RWPE2 (cell line): ENCODE results near the gene FHIP2A.

Source experiments
- ATAC-seq: fragments of 200-7000 bp; cut with Tn5 transposase; 3 replicates; pipeline ENCODE4 v1.9.1; 2021; ENCODE audit warnings: low read depth
- DNase-seq: peaks from one replicate; pipeline ENCODE4 v3.0.0-alpha.2; 2020; ENCODE audit warnings: low spot score
- H3K27ac ChIP-seq: fragments of 450-650 bp; 2 replicates; pipeline ENCODE4 v1.5.1; 2017; ENCODE audit warnings: mild to moderate bottlenecking; ENCODE audit not compliant: poor library complexity, severe bottlenecking
- H3K27me3 ChIP-seq: fragments of 250-450 bp; sonication (Bioruptor Pico); 2 replicates; pipeline ENCODE4 v1.5.1; 2021; ENCODE audit warnings: mild to moderate bottlenecking, moderate library complexity; ENCODE audit not compliant: insufficient read depth, poor library complexity, severe bottlenecking
- H3K36me3 ChIP-seq: fragments of 250-450 bp; sonication (Bioruptor Pico); 2 replicates; pipeline ENCODE4 v1.5.1; 2020; ENCODE audit warnings: low read depth, mild to moderate bottlenecking, moderate library complexity
- H3K4me1 ChIP-seq: fragments of 250-450 bp; sonication (Bioruptor Pico); 2 replicates; pipeline ENCODE4 v1.5.1; 2021; ENCODE audit warnings: mild to moderate bottlenecking, moderate library complexity; ENCODE audit not compliant: insufficient read depth, poor library complexity, severe bottlenecking
- H3K4me3 ChIP-seq: fragments of 250-450 bp; sonication (Bioruptor Pico); 2 replicates; pipeline ENCODE4 v1.5.1; 2021; ENCODE audit warnings: mild to moderate bottlenecking, moderate library complexity; ENCODE audit not compliant: severe bottlenecking
- H3K9me3 ChIP-seq: fragments of 250-450 bp; sonication (Bioruptor Pico); 2 replicates; pipeline ENCODE4 v1.5.1; 2021; ENCODE audit warnings: mild to moderate bottlenecking, moderate library complexity; ENCODE audit not compliant: severe bottlenecking
- CTCF ChIP-seq: fragments of 450-650 bp; IDR thresholded peaks from one replicate; pipeline ENCODE4 v1.5.1; 2017; ENCODE audit warnings: mild to moderate bottlenecking, moderate library complexity; ENCODE audit not compliant: poor library complexity, severe bottlenecking

The FHIP2A gene

GRCh38 chr10:114867365-114867764 is 45.8 kb downstream of the FHIP2A start:
- peaks cover 23% of the 10 kb centered on the region for H3K4me1 ChIP-seq
- H3K9me3 ChIP-seq: no peaks in the 10 kb centered on the region
- DNase-seq (no peak), ATAC-seq (no peak)
- no peaks in the 10 kb centered on the region for H3K27me3 ChIP-seq
- TF ChIP-seq CTCF: no peak
- H3K36me3 ChIP-seq: peaks cover 22% of the 10 kb centered on the region
- H3K27ac ChIP-seq: no peak overlapping the region
- H3K4me3 ChIP-seq: no peak overlapping the region

- no peak overlapping the region for H3K4me3 ChIP-seq
- no peaks in the 10 kb centered on the region for H3K9me3 ChIP-seq
- peaks cover 23% of the 10 kb centered on the region for H3K4me1 ChIP-seq
- ATAC-seq: peak; percentile 91
- peaks cover 7% of the 10 kb centered on the region for H3K36me3 ChIP-seq
- no peak for TF ChIP-seq CTCF
- H3K27me3 ChIP-seq: no peaks in the 10 kb centered on the region
- peak overlapping the region; percentile 86 for H3K27ac ChIP-seq
- DNase-seq: no peak
These were observed 47.4 kb downstream of the FHIP2A start for GRCh38 chr10:114868870-114869519.

GRCh38 chr10:114869520-114869892 is 47.9 kb downstream of the FHIP2A start:
- Histone ChIP-seq H3K36me3 (peaks cover 2% of the 10 kb centered on the region), H3K27me3 (no peaks in the 10 kb centered on the region), H3K27ac (peak overlapping the region; percentile 86), H3K9me3 (no peaks in the 10 kb centered on the region), H3K4me3 (no peak overlapping the region), H3K4me1 (peaks cover 23% of the 10 kb centered on the region)
- TF ChIP-seq CTCF: no peak
- ATAC-seq (peak; percentile 53; the same call in 2 of the 3 replicates), DNase-seq (no peak)

GRCh38 chr10:114870486-114870885 is 48.9 kb downstream of the FHIP2A start:
- DNase-seq: no peak
- no peaks in the 10 kb centered on the region for H3K36me3 ChIP-seq
- H3K27ac ChIP-seq: peak overlapping the region; percentile 86
- H3K4me1 ChIP-seq: peaks cover 23% of the 10 kb centered on the region
- H3K4me3 ChIP-seq: no peak overlapping the region
- no peak for TF ChIP-seq CTCF
- H3K27me3 ChIP-seq: no peaks in the 10 kb centered on the region
- no peaks in the 10 kb centered on the region for H3K9me3 ChIP-seq
- ATAC-seq: no peak

DNA sequence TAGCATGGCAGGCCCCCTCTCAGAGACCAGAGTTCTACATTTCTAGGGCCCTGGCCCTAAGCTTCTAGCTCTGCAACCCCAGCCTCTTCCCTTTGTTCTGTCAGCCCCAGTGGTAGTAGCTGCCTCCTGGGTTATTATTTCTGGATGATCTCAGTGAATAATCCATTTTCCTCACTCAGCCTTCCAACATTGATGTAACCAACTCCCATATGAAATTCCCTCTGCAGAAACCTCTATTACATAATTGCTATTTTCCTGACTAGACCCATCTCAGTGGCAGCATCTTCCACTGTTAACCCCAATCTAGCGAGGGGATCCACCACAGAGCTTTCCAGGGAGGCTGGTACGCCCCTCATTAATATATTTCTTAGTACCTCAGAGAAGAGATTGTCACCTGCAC is 49.8 kb downstream of the FHIP2A start:
- ATAC-seq (no peak), DNase-seq (no peak)
- Histone ChIP-seq H3K27ac (no peak overlapping the region), H3K27me3 (no peaks in the 10 kb centered on the region), H3K4me1 (peaks cover 23% of the 10 kb centered on the region), H3K36me3 (no peaks in the 10 kb centered on the region), H3K4me3 (no peak overlapping the region), H3K9me3 (no peaks in the 10 kb centered on the region)
- TF ChIP-seq CTCF: no peak
